Neural cell (in vitro differentiated cells): ENCODE measurements around the gene NIPBL.

Experiments used
- CTCF ChIP-seq: fragments of 450-650 bp; IDR thresholded peaks from 2 replicates; pipeline ENCODE4 v1.5.1; 2014; ENCODE audit warnings: antibody characterized with exemption, mild to moderate bottlenecking, moderate library complexity; ENCODE audit not compliant: poor library complexity, severe bottlenecking
- EP300 ChIP-seq: fragments of 450-650 bp; conservative IDR thresholded peaks from 2 replicates; pipeline ENCODE4 v1.6.1; 2014; ENCODE audit warnings: antibody characterized with exemption, mild to moderate bottlenecking, moderate library complexity; ENCODE audit not compliant: poor library complexity, severe bottlenecking
- EZH2 ChIP-seq: fragments of 200-600, 300-800 bp; shearing (Covaris generic), sonication (generic); IDR thresholded peaks from 2 replicates; pipeline ENCODE4 v1.6.1; 2014; ENCODE audit warnings: antibody characterized with exemption, low read length, borderline replicate concordance, mild to moderate bottlenecking; ENCODE audit not compliant: insufficient read depth, poor library complexity, severe bottlenecking
- MXI1 ChIP-seq: fragments of 450-650 bp; conservative IDR thresholded peaks from 2 replicates; pipeline ENCODE4 v1.6.1; 2014; ENCODE audit warnings: antibody characterized with exemption, mild to moderate bottlenecking; ENCODE audit not compliant: poor library complexity, severe bottlenecking
- POLR2AphosphoS5 ChIP-seq: IDR thresholded peaks from 2 replicates; pipeline ENCODE4 v1.6.1; 2012
- RAD21 ChIP-seq: fragments of 450-650 bp; conservative IDR thresholded peaks from 2 replicates; pipeline ENCODE4 v1.6.1; 2014; ENCODE audit warnings: antibody characterized with exemption, mild to moderate bottlenecking, moderate library complexity
- TAF1 ChIP-seq: IDR thresholded peaks from 2 replicates; pipeline ENCODE4 v1.6.1; 2012; ENCODE audit warnings: low read depth

DNA sequence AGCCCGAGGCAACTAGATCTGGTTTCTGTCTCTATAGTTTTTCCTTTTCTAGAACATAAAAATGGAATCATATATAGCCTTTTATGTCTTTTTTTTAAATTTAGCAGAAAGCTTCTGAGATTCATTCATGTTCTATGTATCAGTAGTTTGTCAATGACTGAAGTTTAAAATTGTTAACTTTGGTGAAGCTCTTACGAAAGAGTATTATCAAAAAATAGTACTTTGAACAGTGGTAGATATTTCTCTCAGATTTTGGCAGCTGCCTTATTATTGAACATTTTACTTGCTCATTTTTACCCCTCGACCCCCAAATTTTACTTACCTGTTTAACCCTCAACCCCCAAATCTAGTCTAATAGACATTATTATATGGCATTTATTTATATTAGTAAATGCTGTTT is 10.2 kb downstream of the NIPBL start:
- TF ChIP-seq CTCF (no peak), EZH2 (no peak), POLR2AphosphoS5 (no peak), EP300 (no peak), MXI1 (no peak), RAD21 (no peak), TAF1 (no peak)
